Dedifferentiated amniotic fluid mesenchymal stem cell (primary cell): ENCODE results near the gene FTO.

ENCODE experiments used
- DNase-seq: peaks from one replicate; pipeline ENCODE4 v3.0.0-alpha.2; 2016; ENCODE audit errors: extremely low spot score

The FTO gene

GRCh38 chr16:53966821-53967571, 263.0 kb downstream of the FTO start:
- DNase-seq = no peak

- no peak for DNase-seq
Measured at GRCh38 chr16:53967572-53967971, 263.6 kb downstream of the FTO start.

- DNase-seq = no peak
Measured at GRCh38 chr16:53968454-53968853, 264.5 kb downstream of the FTO start.

- peak; percentile 26 for DNase-seq
Measured at GRCh38 chr16:53968896-53969295, 264.9 kb downstream of the FTO start.

- DNase-seq = no peak
Measured at GRCh38 chr16:53971616-53972015, 267.7 kb downstream of the FTO start.

- no peak for DNase-seq
Measured at GRCh38 chr16:53973021-53973420, 269.1 kb downstream of the FTO start.

GRCh38 chr16:53974484-53975080, 270.6 kb downstream of the FTO start:
- DNase-seq = peak; percentile 66

GRCh38 chr16:53980675-53981074, 276.7 kb downstream of the FTO start:
- no peak for DNase-seq

- no peak for DNase-seq
Measured at GRCh38 chr16:53982631-53983042, 278.7 kb downstream of the FTO start.

- no peak for DNase-seq
Measured at GRCh38 chr16:53984936-53985335, 281.0 kb downstream of the FTO start.

GRCh38 chr16:53985861-53986260, 281.9 kb downstream of the FTO start:
- DNase-seq = no peak

GRCh38 chr16:53986793-53987192, 282.8 kb downstream of the FTO start:
- no peak for DNase-seq

GRCh38 chr16:53988136-53988535, 284.2 kb downstream of the FTO start:
- DNase-seq = no peak

GRCh38 chr16:53989597-53989996, 285.6 kb downstream of the FTO start:
- no peak for DNase-seq

GRCh38 chr16:53991754-53992378, 287.9 kb downstream of the FTO start:
- no peak for DNase-seq

GRCh38 chr16:53995378-53995777, 291.4 kb downstream of the FTO start:
- no peak for DNase-seq

GRCh38 chr16:53996961-53997360, 293.0 kb downstream of the FTO start:
- no peak for DNase-seq

GRCh38 chr16:53998024-53998810, 294.3 kb downstream of the FTO start:
- DNase-seq = no peak

- no peak for DNase-seq
Measured at GRCh38 chr16:53998966-53999522, 295.1 kb downstream of the FTO start.

- no peak for DNase-seq
Measured at GRCh38 chr16:53999841-54000240, 295.9 kb downstream of the FTO start.

- no peak for DNase-seq
Measured at GRCh38 chr16:54000361-54000760, 296.4 kb downstream of the FTO start.

- no peak for DNase-seq
Measured at GRCh38 chr16:54006693-54007092, 302.7 kb downstream of the FTO start.
